Activated CD8-positive, alpha-beta memory T cell treated with anti-CD3 and anti-CD28 coated beads, Interleukin-2, amount 50 U/mL, for 48 hours (primary cell): ENCODE measurements around the gene HEBP1.
A peak's percentile ranks its signal among the peaks of the same experiment; 100 is the strongest.

ENCODE experiments used
- DNase-seq: peaks from one replicate; pipeline ENCODE4 v3.0.0-alpha.2; 2020

The HEBP1 gene

GRCh38 chr12:12946686-12947355 is 53.2 kb downstream of the HEBP1 start:
- DNase-seq, result no peak

GRCh38 chr12:12945591-12945990 is 54.5 kb downstream of the HEBP1 start:
- no peak for DNase-seq

- peak; percentile 12 for DNase-seq
These were observed 56.3 kb downstream of the HEBP1 start for GRCh38 chr12:12943586-12944260.

DNA sequence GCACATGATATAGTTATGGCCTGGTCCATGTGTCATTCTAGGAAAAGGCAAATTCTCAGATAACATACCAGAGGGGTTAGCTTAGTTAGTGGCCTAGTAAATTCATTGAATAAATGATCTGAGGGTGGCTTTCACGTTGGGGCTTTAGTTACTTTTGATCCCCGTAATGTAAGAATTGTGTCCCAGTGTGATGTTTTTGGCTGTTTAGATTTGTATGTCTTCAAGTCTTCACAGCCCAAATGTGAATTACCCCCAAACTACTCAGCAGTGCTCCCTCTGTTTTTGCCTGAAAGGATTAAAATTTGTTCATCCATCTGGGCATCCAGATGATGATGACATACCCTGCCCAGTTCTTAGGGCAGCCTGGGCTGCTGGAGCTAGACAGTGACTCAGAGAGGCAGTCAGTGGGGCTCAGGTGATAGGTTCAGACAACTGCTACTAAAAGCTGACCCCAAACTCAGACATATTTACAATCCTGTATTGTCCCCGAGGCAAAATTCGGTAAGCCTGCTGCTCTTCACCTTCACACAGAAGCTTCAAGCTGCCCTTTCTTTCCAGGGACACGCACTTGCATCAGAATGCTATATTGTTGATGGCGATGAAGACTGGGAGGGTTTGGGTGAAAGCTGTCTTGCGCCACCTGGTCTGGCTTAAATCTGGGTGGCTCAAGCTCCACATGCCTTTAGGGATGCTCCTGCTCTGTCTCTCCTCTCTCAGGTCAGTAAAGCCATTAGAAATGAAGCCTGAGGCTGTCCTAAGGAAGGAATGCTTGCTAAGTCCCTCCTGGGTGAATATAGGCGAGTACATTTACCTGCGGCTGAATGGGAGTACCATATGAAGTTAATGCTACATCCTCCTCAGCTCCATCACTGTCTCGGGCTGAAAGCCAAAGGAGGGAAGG is 58.4 kb downstream of the HEBP1 start:
- DNase-seq, result peak; percentile 25

DNA sequence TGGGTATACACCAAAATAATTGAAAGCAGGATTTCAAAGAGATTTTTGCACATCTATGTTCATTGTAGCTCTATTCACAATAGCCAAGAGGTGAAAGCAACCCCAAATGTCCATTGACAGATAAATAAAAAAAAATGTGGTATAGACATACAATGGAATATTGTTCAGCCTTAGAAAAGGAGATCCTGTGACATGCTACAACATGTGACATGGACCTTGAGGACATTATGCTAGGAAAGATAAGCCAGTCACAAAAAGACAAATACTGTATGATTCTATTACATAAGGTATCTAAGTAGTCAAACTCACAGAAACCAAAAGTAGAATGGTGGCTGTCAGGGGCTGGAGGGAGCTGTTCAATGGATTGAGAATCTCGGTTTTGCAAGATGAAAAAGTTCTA is 60.2 kb downstream of the HEBP1 start:
- no peak for DNase-seq

GRCh38 chr12:12938541-12938940 is 61.5 kb downstream of the HEBP1 start:
- peak; percentile 29 for DNase-seq

GRCh38 chr12:12936983-12937491 is 63.0 kb downstream of the HEBP1 start:
- peak; percentile 39 for DNase-seq

DNA sequence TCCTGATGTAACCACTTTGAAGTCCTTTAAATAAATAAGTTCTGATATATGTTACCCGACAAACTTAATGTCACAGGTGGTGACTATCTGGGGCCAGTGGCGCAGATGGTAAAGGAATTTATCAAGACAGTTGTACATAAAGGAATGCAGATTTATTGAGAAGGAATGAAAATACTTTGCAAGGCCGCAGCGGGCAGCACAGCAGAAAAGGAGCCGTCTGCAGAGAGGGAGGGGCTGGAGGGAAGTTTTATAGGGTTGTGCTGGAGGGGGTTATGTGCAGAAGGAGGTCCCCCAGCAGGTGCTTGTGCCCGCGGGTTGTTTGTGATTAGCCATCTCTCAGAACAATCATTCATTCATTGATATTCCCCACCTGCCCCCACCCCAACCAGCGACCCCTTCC is 65.5 kb downstream of the HEBP1 start:
- peak; percentile 13 for DNase-seq

- DNase-seq, result peak; percentile 10
These were observed 66.3 kb downstream of the HEBP1 start for GRCh38 chr12:12933742-12934141.

DNA sequence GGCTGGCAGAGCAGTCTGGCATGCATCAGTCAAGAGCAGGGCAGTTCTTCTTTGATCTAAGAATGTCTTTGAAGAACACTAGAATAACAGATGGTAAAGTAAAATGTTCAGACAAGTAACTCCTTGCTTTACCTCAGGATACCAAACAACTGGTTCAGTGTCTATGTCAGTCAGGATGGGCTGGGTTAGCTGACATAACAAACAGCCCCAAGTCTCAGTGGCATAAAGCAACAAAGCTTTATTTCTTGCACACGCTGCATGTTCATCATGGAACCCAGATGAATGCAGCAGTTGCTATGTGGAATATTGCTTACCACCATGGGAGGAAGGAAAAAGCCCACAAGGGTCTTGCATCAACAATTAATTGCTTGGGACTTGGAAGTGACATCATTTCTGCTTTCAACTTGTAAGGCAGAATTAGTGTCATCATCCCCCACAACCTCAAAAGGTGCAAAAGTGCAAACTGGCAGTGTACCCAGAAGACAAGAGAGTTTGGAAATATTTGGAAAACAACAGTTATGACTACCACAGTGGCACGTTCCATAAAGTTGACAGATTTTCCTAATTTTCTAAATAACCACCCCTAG is 69.3 kb downstream of the HEBP1 start:
- peak; percentile 1 for DNase-seq

DNA sequence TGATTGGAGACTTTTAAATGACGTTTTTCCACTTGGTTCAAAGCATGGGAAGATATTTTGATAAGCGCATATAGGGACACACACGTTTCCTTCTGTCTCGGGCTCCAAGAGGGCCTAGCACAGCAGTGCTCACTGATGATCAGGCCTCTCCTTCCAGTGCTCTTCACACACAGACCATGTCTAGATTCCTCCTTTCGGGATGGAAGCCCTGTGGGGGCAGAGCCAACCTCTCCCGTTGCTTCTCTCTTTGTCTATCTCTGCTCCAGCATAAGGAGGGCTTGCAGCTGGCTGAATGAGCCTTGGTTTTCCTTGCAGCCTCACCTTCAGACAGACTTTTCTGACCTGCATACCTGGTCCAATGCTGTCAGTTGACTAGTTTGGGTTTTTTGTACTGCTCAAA is 70.4 kb downstream of the HEBP1 start:
- DNase-seq, result peak; percentile 28

DNA sequence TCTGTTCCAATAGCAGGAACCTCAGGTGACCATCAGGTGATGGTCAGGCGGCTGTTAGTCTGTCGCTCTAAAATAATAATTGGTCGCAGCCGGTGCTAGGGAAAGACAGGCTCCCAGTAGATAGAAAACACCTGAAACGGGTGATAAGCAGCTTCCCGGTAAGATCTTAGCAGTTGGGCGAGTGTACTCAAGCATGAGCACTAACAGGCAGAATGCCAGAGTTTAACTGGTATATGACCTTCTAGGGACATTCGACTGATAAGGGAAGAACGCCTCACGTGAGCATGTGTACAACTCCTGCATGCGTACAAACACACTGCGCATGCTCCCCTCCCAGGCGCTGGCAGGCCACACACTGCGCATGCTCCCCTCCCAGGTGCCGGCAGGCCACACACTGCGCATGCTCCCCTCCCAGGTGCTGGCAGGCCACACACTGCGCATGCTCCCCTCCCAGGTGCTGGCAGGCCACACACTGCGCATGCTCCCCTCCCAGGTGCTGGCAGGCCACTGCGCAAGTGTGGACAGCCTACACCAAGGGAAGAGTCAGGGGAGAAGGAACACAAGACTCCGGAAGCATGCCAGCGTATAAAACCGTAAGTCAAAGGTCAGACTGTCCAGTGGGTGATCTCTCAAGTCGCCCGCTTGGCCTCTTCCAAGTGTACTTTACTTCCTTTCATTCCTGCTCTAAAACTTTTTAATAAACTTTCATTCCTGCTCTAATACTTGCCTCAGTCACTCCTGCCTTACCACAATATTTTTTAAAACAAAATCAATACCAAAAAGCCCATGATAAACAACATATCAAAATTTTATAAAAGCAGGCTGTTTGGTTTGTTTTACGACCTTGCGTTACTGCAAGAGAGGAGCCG is 72.6 kb downstream of the HEBP1 start:
- DNase-seq, result peak; percentile 48

DNA sequence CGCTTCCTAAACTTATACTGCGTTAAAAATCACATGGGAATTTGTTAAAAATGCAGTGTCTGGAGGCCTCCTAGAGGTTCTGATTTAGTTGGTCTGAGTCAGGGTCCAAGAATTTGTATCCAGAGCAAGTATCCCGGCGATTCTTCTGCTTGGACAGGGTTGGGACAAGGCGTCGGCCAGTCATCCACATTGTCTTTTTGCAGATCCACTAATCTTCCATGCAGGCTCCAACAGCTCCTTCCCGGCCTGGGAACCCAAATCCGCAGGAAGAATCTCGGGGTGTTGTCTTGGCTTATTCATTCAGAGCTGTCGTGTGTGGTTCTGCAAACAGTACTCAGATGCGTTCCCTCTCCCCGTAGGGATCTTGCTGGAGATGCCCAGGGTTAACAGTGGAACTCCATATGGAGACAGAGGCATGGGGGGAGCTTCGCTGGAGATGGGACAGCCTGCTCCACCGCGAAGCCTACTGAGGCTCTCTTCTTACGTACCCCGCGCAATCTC is 73.4 kb downstream of the HEBP1 start:
- DNase-seq, result no peak

DNA sequence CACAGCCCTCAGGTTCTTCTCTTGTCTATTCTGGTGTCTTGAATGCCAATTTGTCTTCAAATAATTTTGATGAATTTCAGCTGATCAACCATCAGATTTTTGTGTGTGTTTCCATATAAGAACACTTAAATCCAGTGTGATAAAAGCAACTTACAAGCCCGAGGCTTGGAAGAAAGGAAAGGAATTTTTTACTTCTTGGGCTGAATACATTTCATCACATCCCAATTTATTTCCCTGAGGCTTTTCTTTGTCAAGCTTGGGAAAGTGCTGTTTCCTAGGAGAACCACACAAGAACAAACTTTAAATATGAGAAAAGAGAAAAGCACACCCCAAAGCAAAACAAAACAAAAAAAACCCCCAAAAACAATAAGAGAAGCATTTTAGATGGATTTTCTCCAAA is 74.7 kb downstream of the HEBP1 start:
- no peak for DNase-seq
